Activated CD8-positive, alpha-beta memory T cell treated with anti-CD3 and anti-CD28 coated beads, Interleukin-2, amount 50 U/mL, for 24 hours (primary cell): Measurements from ENCODE around the gene MYL4.
"Not testable (repeated sequence)": the region's sequence is repeated elsewhere in the genome, so short reads cannot be mapped to it uniquely, and the experiment has no call there.

ENCODE experiments used
- DNase-seq: peaks from one replicate; pipeline ENCODE4 v3.0.0-alpha.2; 2020; ENCODE audit errors: extremely low read depth

The MYL4 gene

DNA sequence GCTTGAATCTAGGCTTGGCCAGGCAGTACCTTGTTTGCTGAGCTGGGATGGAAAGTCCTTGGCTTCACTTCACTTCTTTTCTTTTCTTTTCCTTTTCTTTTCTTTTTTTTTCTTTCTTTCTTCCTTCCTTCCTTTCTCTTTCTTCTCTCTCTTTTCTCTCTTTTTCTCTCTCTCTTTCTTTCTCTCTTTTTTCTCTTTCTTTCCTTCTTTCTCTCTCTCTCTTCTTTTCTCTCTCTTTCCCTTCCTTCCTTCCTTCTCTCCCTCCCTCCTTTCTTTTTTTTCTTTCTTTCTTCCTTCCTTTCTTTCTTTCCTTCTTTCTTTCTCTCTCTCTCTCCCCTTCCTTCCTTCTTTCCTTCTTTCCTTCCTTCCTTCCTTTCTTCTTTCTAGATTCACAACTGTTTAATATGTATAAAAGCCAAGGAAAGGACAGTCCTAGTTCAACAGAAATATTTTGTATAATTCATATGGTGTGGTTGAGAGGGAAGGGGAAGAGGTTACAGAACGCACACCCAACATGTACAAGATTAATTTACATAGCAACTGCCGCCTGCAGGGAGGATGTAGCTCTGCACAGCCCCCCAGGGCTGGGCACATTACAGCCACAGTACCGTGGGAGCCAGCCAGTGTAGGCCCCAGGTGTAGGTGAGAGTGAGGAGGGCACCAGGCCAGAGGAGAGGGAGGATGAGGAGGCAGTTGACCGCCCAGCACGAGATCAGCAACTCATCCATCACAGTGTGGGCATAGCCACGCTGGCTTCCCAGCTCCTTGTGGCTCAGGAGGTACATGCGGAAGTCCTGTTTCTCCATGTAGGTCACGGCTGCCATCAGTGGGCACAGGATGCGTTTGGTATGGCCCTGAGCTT, 34.8 kb downstream of the MYL4 start:
- DNase-seq = no peak

DNA sequence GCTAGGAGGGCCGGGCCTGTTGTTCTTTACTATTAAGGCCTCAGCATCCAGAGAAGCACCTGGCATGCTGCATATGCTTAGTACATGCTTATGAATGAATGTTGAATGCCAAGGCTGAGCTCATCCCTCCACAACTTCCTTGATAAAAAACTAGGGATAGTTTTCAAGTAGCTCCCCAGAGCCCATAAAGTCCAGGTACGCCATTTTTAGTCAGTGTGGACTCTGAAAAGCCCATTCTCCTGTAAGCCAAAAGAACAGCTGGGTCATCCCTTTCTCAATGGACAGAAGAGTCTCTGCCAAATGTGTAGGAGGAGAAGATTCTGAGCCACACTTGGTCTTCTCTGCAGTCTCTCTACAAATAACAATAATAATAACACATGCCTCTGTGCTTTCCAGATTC, 35.5 kb downstream of the MYL4 start:
- DNase-seq = no peak

DNA sequence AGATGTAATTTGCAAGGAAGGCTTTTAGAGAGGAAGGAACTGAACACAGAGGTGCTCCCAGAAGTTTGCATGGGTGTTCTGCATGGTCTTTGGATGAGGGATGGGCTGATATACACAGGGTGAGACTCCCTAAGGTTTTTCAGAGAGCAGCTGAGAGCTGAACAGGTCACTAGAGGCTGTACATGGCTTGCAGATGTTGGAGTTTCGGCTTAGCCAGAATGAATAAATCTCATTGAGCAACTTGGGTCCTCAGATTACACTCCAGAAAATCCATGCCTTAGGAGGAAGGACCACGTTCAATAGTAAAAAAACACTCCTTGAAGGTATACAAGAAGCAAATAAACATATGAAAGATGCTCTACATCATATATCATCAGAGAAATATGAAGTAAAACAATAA, 37.0 kb downstream of the MYL4 start:
- no peak for DNase-seq

DNA sequence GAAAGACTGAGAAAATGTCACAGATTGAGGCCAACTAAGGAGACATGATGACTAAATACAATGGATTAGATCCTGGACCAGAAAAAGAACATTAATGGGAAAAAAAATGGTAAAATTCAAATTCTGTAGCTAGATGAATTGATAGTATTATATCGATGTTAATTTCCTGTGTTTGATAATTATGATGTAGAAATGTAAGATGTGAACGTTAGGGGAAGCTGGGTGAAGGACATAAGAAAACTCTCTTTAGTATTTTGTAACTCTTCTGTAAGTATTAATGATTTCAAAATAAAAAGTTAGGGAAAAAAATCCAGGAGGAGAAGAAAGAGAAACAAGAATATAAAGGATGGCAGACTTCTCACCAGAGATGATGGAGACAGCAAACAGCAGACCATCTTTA, 41.7 kb downstream of the MYL4 start:
- DNase-seq = no peak

DNA sequence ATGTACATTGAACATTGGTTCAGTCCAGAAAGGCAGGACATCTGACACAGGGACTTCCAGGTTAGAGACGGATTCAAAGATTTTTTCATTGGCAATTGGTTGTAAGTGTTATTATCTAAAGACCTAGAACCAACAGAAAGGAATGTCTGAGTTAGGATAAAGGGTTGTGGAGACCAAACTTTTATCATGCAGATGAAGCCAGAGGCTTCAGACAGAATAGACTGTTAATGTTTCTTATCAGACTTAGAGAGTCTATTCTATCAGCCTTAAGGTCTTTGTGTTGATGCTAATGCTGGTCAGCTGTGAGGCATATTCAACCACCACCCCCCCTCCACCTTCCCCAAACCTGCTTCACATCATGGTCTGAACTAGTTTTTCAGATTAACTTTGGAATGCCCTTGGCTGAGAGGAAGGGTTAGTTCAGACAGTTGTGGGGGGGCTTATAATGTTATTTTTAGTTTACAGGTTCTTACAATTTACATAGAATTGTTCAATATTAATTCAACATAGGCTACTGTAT, 42.3 kb downstream of the MYL4 start:
- no peak for DNase-seq

DNA sequence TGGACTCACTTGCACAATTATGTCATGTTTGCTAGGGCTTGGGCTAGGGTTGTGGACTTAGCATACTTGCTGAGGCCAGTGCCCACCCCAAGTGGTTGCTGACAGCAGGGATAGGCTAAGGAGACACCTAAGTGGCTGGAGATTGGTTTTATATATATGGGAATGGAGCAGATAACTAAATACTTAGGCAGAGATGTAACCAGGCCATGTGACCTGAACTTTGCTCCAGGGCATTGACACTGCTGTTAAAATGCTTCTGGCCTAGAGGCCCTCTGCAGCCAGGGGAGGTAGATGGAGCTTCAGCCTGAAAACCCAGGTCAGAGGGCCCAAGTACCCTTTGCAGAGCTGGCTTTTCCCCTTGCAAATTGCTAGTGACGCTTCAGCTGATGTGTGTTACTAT, 43.1 kb downstream of the MYL4 start:
- DNase-seq = no peak

GRCh38 chr17:47252766-47253512, 43.8 kb downstream of the MYL4 start:
- no peak for DNase-seq

DNA sequence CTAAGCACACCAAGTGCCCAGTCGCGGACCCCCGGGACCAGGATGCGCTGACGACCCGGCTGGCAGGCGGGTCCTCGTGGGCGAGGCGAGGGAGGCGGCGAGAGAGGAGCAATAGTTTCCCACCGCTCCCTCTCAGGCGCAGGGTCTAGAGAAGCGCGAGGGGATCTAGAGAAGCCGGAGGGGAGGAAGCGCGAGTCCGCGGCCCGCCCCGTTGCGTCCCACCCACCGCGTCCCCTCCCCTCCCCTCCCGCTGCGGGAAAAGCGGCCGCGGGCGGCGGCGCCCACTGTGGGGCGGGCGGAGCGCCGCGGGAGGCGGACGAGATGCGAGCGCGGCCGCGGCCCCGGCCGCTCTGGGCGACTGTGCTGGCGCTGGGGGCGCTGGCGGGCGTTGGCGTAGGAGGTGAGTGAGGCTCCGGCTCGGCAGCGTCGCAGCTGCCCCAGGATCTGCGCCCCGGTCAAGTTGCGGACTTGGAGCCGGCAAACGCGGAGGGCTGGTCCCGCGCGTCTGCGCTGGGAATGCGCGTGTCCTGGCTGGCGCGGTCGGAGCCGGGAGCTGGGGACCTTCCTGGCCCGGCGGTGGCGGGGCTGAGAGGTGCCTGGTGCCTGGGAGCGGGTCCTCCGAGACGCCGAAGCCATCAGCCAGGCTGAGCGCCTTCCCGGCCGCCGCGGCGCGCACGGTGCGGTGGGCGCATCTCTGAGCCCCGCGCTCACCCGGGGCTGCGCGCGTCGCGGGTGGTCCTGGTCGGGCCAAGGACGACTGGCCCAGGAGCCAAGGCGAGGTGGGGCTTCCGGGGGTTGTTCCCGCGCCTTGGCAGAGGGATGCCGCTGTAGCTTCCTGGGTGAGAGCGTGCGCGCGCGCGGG, 44.6 kb downstream of the MYL4 start, which contains the start of gene ITGB3:
Gene ITGB3, plus strand, starts transcription at position 287 of the 862 bp plus-strand sequence. Its CDS starts 35 bp downstream, at position 322.
- DNase-seq = peak; percentile 6

DNA sequence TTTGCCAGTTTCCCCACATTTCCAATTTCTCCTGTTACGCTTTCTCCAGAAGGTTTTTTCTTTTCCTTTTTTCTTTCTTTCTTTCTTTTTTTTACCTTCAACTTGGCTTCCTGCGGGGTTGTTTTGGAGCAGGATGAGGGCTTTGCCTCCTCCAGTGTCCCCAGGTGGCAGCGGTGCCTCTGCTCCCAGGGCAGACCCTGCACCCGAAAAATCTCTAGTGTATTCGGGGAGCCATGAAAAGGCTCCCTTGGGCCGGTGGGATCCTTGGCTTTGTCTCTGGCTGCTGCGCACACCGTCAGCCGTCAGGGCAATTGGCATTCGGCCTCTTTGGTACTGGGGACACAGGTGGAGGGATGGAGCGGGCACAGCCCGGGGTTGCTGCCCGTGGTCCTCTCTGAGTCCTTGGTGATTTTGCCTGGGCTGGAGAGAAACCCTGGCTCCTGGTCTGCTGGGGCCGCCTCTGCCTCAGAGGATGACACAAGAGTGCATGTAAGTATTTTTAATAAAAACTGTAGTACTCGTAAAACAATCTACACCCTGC, 45.3 kb downstream of the MYL4 start:
- DNase-seq = no peak

GRCh38 chr17:47257651-47258339, 48.6 kb downstream of the MYL4 start:
- DNase-seq = no peak

DNA sequence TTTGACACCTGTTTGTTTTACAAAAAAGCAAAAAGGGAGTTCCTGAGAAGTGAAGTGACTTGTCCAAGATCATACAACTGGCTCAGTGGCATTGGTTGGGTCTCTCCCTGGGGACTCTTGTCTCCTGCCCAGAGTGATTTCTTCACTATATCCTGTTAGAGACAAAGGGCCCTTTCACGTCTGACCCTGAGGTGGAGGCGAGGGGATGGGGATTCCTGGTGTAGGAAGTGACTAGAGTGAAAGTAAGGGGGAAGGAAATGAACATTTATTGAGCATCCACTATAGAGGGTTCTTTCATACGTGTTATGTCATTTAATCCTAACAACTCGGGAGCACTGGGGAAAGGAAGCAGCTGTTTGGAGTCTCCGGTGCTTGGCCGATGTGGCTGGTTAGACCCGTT, 53.4 kb downstream of the MYL4 start:
- DNase-seq = no peak

DNA sequence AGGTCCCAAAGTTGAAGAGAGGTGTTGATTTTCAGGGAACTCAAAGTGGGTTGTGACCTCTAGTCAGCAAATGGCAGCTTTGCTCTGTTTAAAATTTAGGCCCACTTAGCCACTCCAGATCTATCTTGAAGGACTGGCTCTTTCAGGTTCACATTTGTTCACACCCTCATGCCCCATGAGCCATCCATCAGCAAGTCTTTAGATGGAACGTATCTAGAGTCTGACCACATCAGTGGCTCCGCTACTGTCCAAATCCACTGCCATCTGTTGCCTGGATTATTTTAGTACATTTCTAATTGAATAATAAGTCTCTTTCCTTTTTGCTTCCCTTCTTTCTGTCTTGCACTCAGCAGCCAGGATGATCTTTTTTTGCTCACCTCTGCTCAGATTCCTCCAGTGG, 55.0 kb downstream of the MYL4 start:
- no peak for DNase-seq

GRCh38 chr17:47265983-47266541, 56.9 kb downstream of the MYL4 start:
- DNase-seq = no peak

DNA sequence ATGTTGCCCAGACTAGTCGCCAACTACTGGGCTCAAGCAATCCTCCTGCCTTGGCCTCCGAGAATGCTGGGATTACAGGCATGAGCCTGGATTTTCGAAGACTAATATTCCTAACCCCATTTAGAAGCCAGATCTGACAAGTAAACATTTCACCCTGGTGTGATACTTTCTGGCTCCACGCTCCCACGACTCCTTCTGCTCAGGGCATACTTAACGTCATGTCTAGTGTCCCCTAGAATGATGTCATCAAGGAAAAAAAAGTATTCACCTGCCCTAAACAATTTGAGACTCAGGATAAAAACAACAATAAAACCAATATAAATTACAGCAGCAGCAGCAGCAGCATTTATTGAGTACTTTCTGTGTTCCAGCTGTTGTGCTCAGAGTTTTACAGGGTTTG, 57.6 kb downstream of the MYL4 start:
- no peak for DNase-seq

DNA sequence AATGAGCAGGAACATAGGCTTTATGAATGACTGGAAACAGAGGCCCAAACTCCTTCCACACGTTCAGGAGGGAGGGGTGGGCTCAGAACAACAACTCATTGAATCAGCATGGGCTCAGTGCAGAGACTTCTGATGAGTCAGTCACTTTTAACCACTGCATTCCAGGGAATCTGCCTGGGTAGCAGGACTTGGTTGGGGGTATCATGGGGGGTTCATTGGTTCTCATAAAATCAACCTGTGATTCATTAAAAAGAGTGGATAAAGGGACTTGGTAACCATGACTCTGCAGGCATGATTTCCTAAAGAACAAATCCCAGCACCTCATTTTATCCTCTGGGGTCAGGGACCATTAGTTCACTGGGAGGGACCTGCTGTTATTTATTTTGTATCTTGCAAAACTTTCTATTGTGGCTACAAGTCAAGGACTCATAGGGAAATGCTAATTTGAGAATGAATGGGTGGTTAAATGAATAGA, 58.2 kb downstream of the MYL4 start:
- DNase-seq = no peak

DNA sequence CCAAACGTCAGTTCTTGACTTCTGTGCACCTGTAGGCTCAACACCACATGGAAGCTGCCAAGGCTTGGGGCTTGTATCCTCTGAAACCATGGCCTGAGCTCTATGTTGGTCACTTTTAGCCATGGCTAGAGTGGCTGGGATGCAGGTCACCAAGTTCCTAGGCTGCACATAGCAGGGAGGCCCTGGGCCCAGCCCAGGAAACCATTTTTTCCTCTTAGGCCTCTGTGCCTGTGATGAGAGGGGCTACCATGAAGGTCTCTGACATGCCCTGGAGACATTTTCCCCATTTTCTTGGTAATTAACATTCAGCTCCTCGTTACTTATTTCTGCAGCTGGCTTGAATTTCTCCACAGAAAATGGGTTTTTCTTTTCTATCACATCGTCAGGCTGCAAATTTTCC, 59.8 kb downstream of the MYL4 start:
- not testable (repeated sequence) for DNase-seq

- not testable (repeated sequence) for DNase-seq
Measured at GRCh38 chr17:47269561-47270280, 60.6 kb downstream of the MYL4 start.

GRCh38 chr17:47270946-47271705, 62.0 kb downstream of the MYL4 start:
- DNase-seq = no peak

DNA sequence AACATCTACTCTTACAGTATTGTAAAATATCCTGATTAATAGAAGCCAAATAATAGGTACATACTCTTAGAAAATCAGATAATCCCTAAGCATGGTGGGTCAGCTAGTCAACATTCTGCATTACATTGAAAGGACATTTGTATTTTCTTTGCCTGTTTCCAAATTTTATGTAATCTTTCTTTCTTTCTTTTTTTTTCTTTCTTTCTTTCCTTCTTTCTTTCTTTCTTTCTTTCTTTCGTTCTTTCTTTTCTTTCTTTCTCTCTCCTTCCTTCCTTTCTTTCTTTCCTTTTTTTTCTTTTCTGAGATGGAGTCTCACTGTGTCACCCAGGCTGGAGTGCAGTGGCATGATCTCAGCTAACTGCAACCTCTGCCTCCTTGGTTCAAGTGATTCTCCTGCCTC, 63.3 kb downstream of the MYL4 start:
- no peak for DNase-seq
